ENCODE results near the gene TRA2A. TPM values are rescaled to one million over a fixed set of nuclear protein-coding genes. Genes with fewer than 3 reads are reported as not detected.

The TRA2A gene
- total RNA-seq, 1 donor from 2014 or later: 103 TPM

Other genes starting within 250 kb of the TRA2A start
- 92.8 and 98.8 TPM in 2 replicates for gene MALSU1, start 232.6 kb downstream of the TRA2A start, total RNA-seq
- 2.2 and 2.7 TPM in 2 replicates for gene IGF2BP3, start 61.5 kb downstream of the TRA2A start, total RNA-seq
- gene CCDC126, start 65.4 kb upstream of the TRA2A start, total RNA-seq: 6.2 and 8.1 TPM in 2 replicates
- 6.6 TPM in 2 replicates for gene FAM221A, start 148.2 kb upstream of the TRA2A start, total RNA-seq
- gene STK31, start 178.2 kb upstream of the TRA2A start, total RNA-seq: 0.17 TPM in 1 of 2 replicates, not detected in the other